Mesenchymal stem cell (in vitro differentiated cells and primary cell): Measurements from ENCODE around the gene HIVEP3.

ENCODE experiments used
- DNase-seq: peaks from one replicate; pipeline ENCODE4 v3.0.0-alpha.2; 2013
- H2AFZ ChIP-seq: one replicate; pipeline ENCODE4 v1.6.1; 2013; ENCODE audit warnings: low read depth, mild to moderate bottlenecking, control low read depth, inconsistent platforms, low read length, moderate library complexity
- H2AK5ac ChIP-seq: 2 replicates; pipeline ENCODE4 v1.6.1; 2013; ENCODE audit warnings: low read length, moderate library complexity, mild to moderate bottlenecking, inconsistent platforms; ENCODE audit not compliant: severe bottlenecking
- H2BK120ac ChIP-seq: one replicate; pipeline ENCODE4 v1.6.1; 2013; ENCODE audit warnings: low read depth, mild to moderate bottlenecking, inconsistent platforms, low read length, moderate library complexity
- H2BK12ac ChIP-seq, 2 experiments: one replicate each; pipeline ENCODE4 v1.6.1; 2013; ENCODE audit warnings: inconsistent platforms in 2 of 2, low read length in 2 of 2, mild to moderate bottlenecking in 2 of 2, moderate library complexity in 2 of 2, control low read depth in 1 of 2
- H2BK15ac ChIP-seq: one replicate; pipeline ENCODE4 v1.6.1; 2013; ENCODE audit warnings: mild to moderate bottlenecking, low read depth, inconsistent platforms; ENCODE audit not compliant: poor library complexity, severe bottlenecking
- H2BK5ac ChIP-seq: 2 replicates; pipeline ENCODE4 v1.6.1; 2013; ENCODE audit warnings: low read depth, mild to moderate bottlenecking, low read length, control low read depth, inconsistent platforms; ENCODE audit not compliant: poor library complexity, severe bottlenecking
- H3K14ac ChIP-seq, 2 experiments: one replicate each; pipeline ENCODE4 v1.6.1; 2013; ENCODE audit warnings: inconsistent platforms in 2 of 2, low read length in 2 of 2, control low read depth in 1 of 2, mild to moderate bottlenecking in 1 of 2, moderate library complexity in 1 of 2
- H3K18ac ChIP-seq, 2 experiments: one replicate each; pipeline ENCODE4 v1.6.1; 2013; ENCODE audit warnings: inconsistent platforms in 2 of 2, low read length in 2 of 2, control low read depth in 1 of 2, low read depth in 1 of 2, mild to moderate bottlenecking in 1 of 2
- H3K23ac ChIP-seq, 2 experiments: one replicate each; pipeline ENCODE4 v1.6.1; 2013; ENCODE audit warnings: inconsistent platforms in 2 of 2, low read length in 2 of 2, mild to moderate bottlenecking in 2 of 2, moderate library complexity in 2 of 2, control low read depth in 1 of 2
- H3K27ac ChIP-seq: 2 replicates; pipeline ENCODE4 v1.5.1; 2013; ENCODE audit warnings: mild to moderate bottlenecking, moderate library complexity, low read length, control low read depth, inconsistent platforms; ENCODE audit not compliant: poor library complexity, severe bottlenecking
- H3K27me3 ChIP-seq, 2 experiments: 2 replicates each; pipeline versions ENCODE4 v1.6.1 to v1.7.0; 2013; ENCODE audit warnings: low read length in 2 of 2, mild to moderate bottlenecking in 2 of 2, moderate library complexity in 2 of 2, control low read depth in 1 of 2, inconsistent platforms in 1 of 2; ENCODE audit not compliant: control insufficient read depth in 1 of 2, insufficient read depth in 1 of 2
- H3K36me3 ChIP-seq, 2 experiments: 2 replicates each; pipeline versions ENCODE4 v1.6.1 to v1.7.0; 2013; ENCODE audit warnings: low read length in 2 of 2, control low read depth in 1 of 2, inconsistent platforms in 1 of 2, low read depth in 1 of 2, mild to moderate bottlenecking in 1 of 2; ENCODE audit not compliant: insufficient read depth in 2 of 2, control insufficient read depth in 1 of 2
- H3K4ac ChIP-seq, 2 experiments: one replicate each; pipeline ENCODE4 v1.6.1; 2013; ENCODE audit warnings: inconsistent platforms in 2 of 2, low read length in 2 of 2, mild to moderate bottlenecking in 2 of 2, moderate library complexity in 2 of 2, control low read depth in 1 of 2, low read depth in 1 of 2
- H3K4me1 ChIP-seq: 2 replicates; pipeline ENCODE4 v1.6.1; 2013; ENCODE audit warnings: low read depth, low read length, control low read depth; ENCODE audit not compliant: control insufficient read depth, insufficient read depth
- H3K4me2 ChIP-seq: 2 replicates; pipeline ENCODE4 v1.6.1; 2013; ENCODE audit warnings: low read length, mild to moderate bottlenecking, inconsistent platforms; ENCODE audit not compliant: poor library complexity, severe bottlenecking
- H3K4me3 ChIP-seq, 2 experiments: 2 replicates each; pipeline versions ENCODE4 v1.5.1 to v1.7.0; 2013; ENCODE audit warnings: low read length in 2 of 2, mild to moderate bottlenecking in 2 of 2, control low read depth in 1 of 2, low read depth in 1 of 2; ENCODE audit not compliant: insufficient read depth in 1 of 2
- H3K79me1 ChIP-seq: replicated peaks from 2 replicates; pipeline ENCODE4 v1.6.1; 2013; ENCODE audit warnings: mild to moderate bottlenecking, control low read depth, low read length, inconsistent platforms; ENCODE audit not compliant: poor library complexity, severe bottlenecking
- H3K9ac ChIP-seq: 2 replicates; pipeline ENCODE4 v1.7.0; 2013; ENCODE audit warnings: mild to moderate bottlenecking, low read length, moderate library complexity
- H3K9me3 ChIP-seq: 2 replicates; pipeline ENCODE4 v1.7.0; 2013; ENCODE audit warnings: mild to moderate bottlenecking, low read length; ENCODE audit not compliant: control insufficient read depth
- H4K8ac ChIP-seq: one replicate; pipeline ENCODE4 v1.6.1; 2013; ENCODE audit warnings: inconsistent platforms, mild to moderate bottlenecking, low read length, moderate library complexity
- H4K91ac ChIP-seq: one replicate; pipeline ENCODE4 v1.6.1; 2013; ENCODE audit warnings: mild to moderate bottlenecking, low read length, inconsistent platforms
- WGBS: methylation state at CpG from one replicate; pipeline ENCODE4 v1.1.7; 2013; ENCODE audit warnings: mixed read lengths; 5-methylcytosine and 5-hydroxymethylcytosine counted together

Gene HIVEP3

GRCh38 chr1:41560496-41560895 lies 358.2 kb downstream of the HIVEP3 start:
- H3K23ac ChIP-seq: no peak overlapping the region
- H3K27me3 ChIP-seq: peaks cover 7 to 9% of the 10 kb centered on the region in 2 experiments
- no peak overlapping the region for H2BK12ac ChIP-seq
- no peak overlapping the region for H3K14ac ChIP-seq
- H3K9ac ChIP-seq: no peak overlapping the region
- peaks cover 2% of the 10 kb centered on the region for H3K4me1 ChIP-seq
- peaks cover 0 to 3% of the 10 kb centered on the region in 2 experiments for H3K36me3 ChIP-seq
- H3K4ac ChIP-seq: no peak overlapping the region
- H3K79me1 ChIP-seq: no peaks in the 10 kb centered on the region
- no peak overlapping the region for H3K27ac ChIP-seq
- no peak overlapping the region for H2AFZ ChIP-seq
- no peak for DNase-seq
- no peak overlapping the region for H4K8ac ChIP-seq
- no peak overlapping the region for H2AK5ac ChIP-seq
- H3K4me2 ChIP-seq: no peak overlapping the region
- H4K91ac ChIP-seq: no peak overlapping the region
- H2BK5ac ChIP-seq: no peak overlapping the region
- no peak overlapping the region for H2BK15ac ChIP-seq
- no peak overlapping the region for H2BK120ac ChIP-seq
- WGBS: 90% methylated on average over 5 of the region's 5 CpGs
- no peak overlapping the region for H3K18ac ChIP-seq
- no peaks in the 10 kb centered on the region for H3K9me3 ChIP-seq
- H3K4me3 ChIP-seq: no peak overlapping the region

GRCh38 chr1:41559331-41559730 lies 359.4 kb downstream of the HIVEP3 start:
- H3K79me1 ChIP-seq: no peaks in the 10 kb centered on the region

GRCh38 chr1:41558761-41559171 lies 360.0 kb downstream of the HIVEP3 start:
- H3K4me3 ChIP-seq: no peak overlapping the region
- no peak overlapping the region for H4K91ac ChIP-seq
- H3K18ac ChIP-seq: no peak overlapping the region
- H4K8ac ChIP-seq: no peak overlapping the region
- H3K36me3 ChIP-seq: peaks cover 0 to 3% of the 10 kb centered on the region in 2 experiments
- H3K9ac ChIP-seq: no peak overlapping the region
- H3K4me1 ChIP-seq: peaks cover 2% of the 10 kb centered on the region
- no peaks in the 10 kb centered on the region for H3K79me1 ChIP-seq
- H2BK120ac ChIP-seq: no peak overlapping the region
- no peak overlapping the region for H2AK5ac ChIP-seq
- H2BK15ac ChIP-seq: no peak overlapping the region
- H2BK5ac ChIP-seq: no peak overlapping the region
- H3K27ac ChIP-seq: no peak overlapping the region
- no peak overlapping the region for H3K4ac ChIP-seq
- H3K14ac ChIP-seq: no peak overlapping the region
- no peak overlapping the region for H3K23ac ChIP-seq
- H3K9me3 ChIP-seq: no peaks in the 10 kb centered on the region
- H2BK12ac ChIP-seq: no peak overlapping the region
- peaks cover 3 to 4% of the 10 kb centered on the region in 2 experiments for H3K27me3 ChIP-seq
- 84% methylated on average over 3 of the region's 3 CpGs for WGBS
- no peak for DNase-seq
- H3K4me2 ChIP-seq: no peak overlapping the region
- no peak overlapping the region for H2AFZ ChIP-seq

More at GRCh38 chr1:41559331-41559730, 359.4 kb downstream of the HIVEP3 start:
- no peak overlapping the region for H2AFZ ChIP-seq
- no peak overlapping the region for H3K4ac ChIP-seq
- H3K4me3 ChIP-seq: no peak overlapping the region
- no peak overlapping the region for H3K9ac ChIP-seq
- no peak overlapping the region for H2BK15ac ChIP-seq
- no peak overlapping the region for H2BK12ac ChIP-seq
- DNase-seq: no peak
- H2BK120ac ChIP-seq: no peak overlapping the region
- no peak overlapping the region for H4K91ac ChIP-seq
- H3K27me3 ChIP-seq: peaks cover 3 to 4% of the 10 kb centered on the region in 2 experiments
- peaks cover 0 to 3% of the 10 kb centered on the region in 2 experiments for H3K36me3 ChIP-seq
- 71% methylated on average over 5 of the region's 5 CpGs for WGBS
- peaks cover 2% of the 10 kb centered on the region for H3K4me1 ChIP-seq
- H2BK5ac ChIP-seq: no peak overlapping the region
- H3K27ac ChIP-seq: no peak overlapping the region
- no peak overlapping the region for H3K4me2 ChIP-seq
- H4K8ac ChIP-seq: no peak overlapping the region
- H3K18ac ChIP-seq: no peak overlapping the region
- H3K14ac ChIP-seq: no peak overlapping the region
- no peak overlapping the region for H3K23ac ChIP-seq
- H3K9me3 ChIP-seq: no peaks in the 10 kb centered on the region
- H2AK5ac ChIP-seq: no peak overlapping the region

GRCh38 chr1:41557751-41558455 lies 360.8 kb downstream of the HIVEP3 start:
- Histone ChIP-seq H3K4me1 (peaks cover 2% of the 10 kb centered on the region), H2BK15ac (no peak overlapping the region), H2BK5ac (no peak overlapping the region), H3K18ac (no peak overlapping the region), H3K9ac (no peak overlapping the region), H2AFZ (no peak overlapping the region), H2BK12ac (no peak overlapping the region), H3K4me3 (no peak overlapping the region), H4K91ac (no peak overlapping the region), H3K27ac (no peak overlapping the region), H3K4me2 (no peak overlapping the region), H4K8ac (no peak overlapping the region), H2BK120ac (no peak overlapping the region), H3K79me1 (no peaks in the 10 kb centered on the region), H3K27me3 (peaks cover 3 to 4% of the 10 kb centered on the region in 2 experiments), H3K14ac (no peak overlapping the region), H3K4ac (no peak overlapping the region), H3K36me3 (peaks cover 0 to 3% of the 10 kb centered on the region in 2 experiments), H2AK5ac (no peak overlapping the region), H3K23ac (no peak overlapping the region), H3K9me3 (no peaks in the 10 kb centered on the region)
- WGBS: 77% methylated on average over 13 of the region's 13 CpGs
- DNase-seq: no peak
